BLaER1 (cell line): ENCODE data around the gene UBALD2.

Experiments used
- H3K27ac ChIP-seq: shearing (Covaris generic); formaldehyde crosslinking; 2 replicates; pipeline ENCODE4 v1.8.1; 2022
- H3K27me3 ChIP-seq: shearing (Covaris generic); formaldehyde crosslinking; 2 replicates; pipeline ENCODE4 v1.8.1; 2022
- H3K36me3 ChIP-seq: shearing (Covaris generic); formaldehyde crosslinking; 2 replicates; pipeline ENCODE4 v1.8.1; 2022
- H3K4me1 ChIP-seq: shearing (Covaris generic); formaldehyde crosslinking; 2 replicates; pipeline ENCODE4 v1.8.1; 2022
- H3K4me2 ChIP-seq: shearing (Covaris generic); formaldehyde crosslinking; 2 replicates; pipeline ENCODE4 v1.8.1; 2022
- H3K4me3 ChIP-seq: shearing (Covaris generic); formaldehyde crosslinking; 2 replicates; pipeline ENCODE4 v1.8.1; 2022
- H3K9ac ChIP-seq: shearing (Covaris generic); formaldehyde crosslinking; 2 replicates; pipeline ENCODE4 v1.8.1; 2022
- H3K9me3 ChIP-seq: shearing (Covaris generic); formaldehyde crosslinking; 2 replicates; pipeline ENCODE4 v1.8.1; 2022
- H4K20me1 ChIP-seq: shearing (Covaris generic); formaldehyde crosslinking; 2 replicates; pipeline ENCODE4 v1.8.1; 2022
- Cebpa-rat ChIP-seq: shearing (Covaris generic); IDR thresholded peaks from 2 replicates; pipeline ENCODE4 v1.8.1; 2022

UBALD2 gene

DNA sequence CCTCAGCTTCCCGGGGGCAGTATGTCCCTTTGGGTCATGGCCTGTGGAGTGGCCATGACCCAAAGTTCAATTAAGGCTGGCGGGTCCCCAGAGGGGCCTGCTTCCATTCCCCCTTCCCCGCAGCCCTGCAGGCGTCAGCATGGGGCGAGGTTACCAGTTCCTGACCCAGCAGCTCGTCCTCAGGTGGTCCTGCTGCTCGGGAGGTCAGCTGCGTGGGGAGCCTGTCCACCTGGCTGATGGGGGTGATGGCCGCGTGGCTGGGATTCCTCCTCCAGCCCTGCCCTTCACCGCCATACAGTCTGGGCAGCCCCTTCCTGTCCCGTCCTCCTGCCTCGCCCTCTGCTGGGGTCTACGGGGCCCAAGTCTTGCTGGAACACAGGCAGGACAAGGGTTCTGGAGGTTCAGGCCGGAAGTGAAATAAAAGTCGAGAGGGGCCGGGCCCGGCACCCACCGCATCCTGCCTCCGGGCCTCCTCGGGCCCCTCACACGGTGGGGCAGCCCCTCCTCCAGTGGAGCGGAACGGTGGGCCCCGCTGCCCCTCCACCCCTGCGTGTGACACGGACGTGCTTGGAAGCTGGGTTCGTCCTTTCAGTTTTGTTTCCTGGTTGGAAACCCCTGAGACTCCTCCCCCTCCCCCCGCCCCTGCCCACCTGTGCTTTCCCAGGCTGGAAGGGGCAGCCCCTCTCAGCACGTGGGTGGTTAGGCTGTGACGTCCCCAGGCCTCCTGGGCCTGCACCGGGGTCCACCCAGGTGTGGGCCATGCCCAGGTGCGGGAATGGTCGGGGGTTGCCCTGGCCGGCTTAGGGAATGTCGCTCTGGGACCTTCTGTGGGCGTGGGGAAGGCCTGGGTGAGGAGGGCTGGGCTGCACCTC, 6.8 kb downstream of the UBALD2 start:
- peaks cover 44% of the 10 kb centered on the region for H4K20me1 ChIP-seq
- H3K4me1 ChIP-seq: peaks cover 95% of the 10 kb centered on the region
- peak overlapping the region; percentile 98 for H3K4me2 ChIP-seq
- TF ChIP-seq Cebpa-rat: no peak
- peak overlapping the region; percentile 73 for H3K9ac ChIP-seq
- H3K27ac ChIP-seq: peak overlapping the region; percentile 89
- peak overlapping the region; percentile 62 for H3K4me3 ChIP-seq
- peaks cover 24% of the 10 kb centered on the region for H3K36me3 ChIP-seq
- no peaks in the 10 kb centered on the region for H3K9me3 ChIP-seq
- no peaks in the 10 kb centered on the region for H3K27me3 ChIP-seq

DNA sequence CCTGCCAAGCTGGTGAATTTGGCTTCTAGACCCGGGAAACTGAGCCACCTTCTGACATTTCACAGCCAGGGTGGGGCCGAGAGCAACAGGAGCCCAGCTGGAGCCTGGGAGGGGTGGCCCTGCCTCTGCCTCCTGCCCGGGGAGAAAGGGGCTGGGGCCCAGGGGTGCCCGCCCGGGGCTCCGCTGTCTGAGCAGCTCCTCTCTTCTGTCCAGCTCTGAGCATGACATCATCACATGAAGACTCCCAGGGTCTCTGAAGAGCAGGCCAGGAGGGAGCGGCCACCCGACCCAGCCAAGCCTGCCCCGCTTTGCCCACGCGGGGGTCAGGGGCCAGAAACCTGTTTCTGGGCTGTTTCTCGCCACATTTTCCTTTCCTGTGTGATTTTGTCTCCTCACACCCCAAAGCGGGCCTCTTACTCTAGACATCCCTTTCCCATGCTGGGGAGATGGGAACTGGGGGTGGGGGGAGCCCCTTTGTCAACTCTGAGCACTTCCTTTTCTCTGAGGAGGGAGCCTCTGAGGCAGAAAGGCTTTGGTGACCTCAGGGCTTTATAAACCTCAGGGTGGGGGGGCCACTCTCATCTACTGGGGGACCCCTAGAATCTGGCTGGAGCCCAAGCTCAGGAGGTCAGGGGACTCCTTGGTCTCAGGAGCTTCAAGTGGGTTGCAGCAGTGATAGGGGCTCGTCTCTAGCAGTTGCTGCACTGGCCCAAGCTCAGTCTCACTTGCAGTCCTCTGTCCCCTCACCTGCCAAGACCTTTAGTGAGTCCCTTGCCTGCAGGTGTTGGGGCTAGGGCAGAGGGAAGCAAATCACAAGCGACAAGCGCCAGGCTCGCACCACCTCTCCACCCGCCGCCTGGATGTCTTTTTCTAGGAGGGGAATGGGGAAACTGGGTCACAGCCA, 7.6 kb downstream of the UBALD2 start:
- H3K36me3 ChIP-seq: peaks cover 24% of the 10 kb centered on the region
- H3K4me2 ChIP-seq: peak overlapping the region; percentile 98
- no peak for TF ChIP-seq Cebpa-rat
- peak overlapping the region; percentile 62 for H3K4me3 ChIP-seq
- H4K20me1 ChIP-seq: peaks cover 44% of the 10 kb centered on the region
- H3K9me3 ChIP-seq: no peaks in the 10 kb centered on the region
- peak overlapping the region; percentile 73 for H3K9ac ChIP-seq
- peaks cover 87% of the 10 kb centered on the region for H3K4me1 ChIP-seq
- H3K27me3 ChIP-seq: no peaks in the 10 kb centered on the region
- peak overlapping the region; percentile 89 for H3K27ac ChIP-seq

DNA sequence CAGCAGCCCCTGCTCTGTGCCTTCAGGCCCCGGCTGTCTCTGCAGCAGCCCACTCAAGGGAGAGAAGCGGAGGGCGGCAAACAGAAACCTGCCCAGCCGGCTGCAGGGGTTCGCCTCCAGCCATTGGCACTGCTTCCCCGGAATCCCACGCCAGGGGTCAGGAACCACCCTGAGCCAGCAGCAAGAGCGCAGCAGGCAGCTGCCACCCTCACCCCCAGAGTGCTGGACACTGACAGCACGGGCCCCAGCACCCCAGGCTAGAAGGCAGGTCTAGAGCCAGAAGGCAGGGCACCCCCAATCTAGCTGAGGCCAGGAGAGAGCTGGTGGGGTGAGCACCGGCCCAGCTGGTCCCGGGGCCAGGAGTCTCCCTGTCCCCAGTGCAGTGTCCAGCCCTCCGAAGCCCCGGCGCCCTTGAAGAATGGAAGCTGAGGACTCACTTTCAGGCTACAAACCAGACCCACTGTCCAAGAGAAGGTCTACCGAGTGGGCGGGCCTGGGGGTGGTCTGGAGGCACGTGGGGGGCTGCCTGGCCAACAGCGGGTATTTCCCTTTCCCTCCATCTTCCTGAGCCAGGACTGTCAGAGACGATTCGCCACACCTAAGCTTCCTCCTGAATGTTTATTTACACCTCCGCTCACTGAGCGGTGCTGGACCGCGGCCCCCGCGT, 8.4 kb downstream of the UBALD2 start:
- no peaks in the 10 kb centered on the region for H3K9me3 ChIP-seq
- H3K27me3 ChIP-seq: no peaks in the 10 kb centered on the region
- peaks cover 81% of the 10 kb centered on the region for H3K4me1 ChIP-seq
- H3K27ac ChIP-seq: peak overlapping the region; percentile 89
- H3K36me3 ChIP-seq: peaks cover 24% of the 10 kb centered on the region
- H3K4me2 ChIP-seq: peak overlapping the region; percentile 98; the same call in 1 of the 2 replicates
- TF ChIP-seq Cebpa-rat: no peak
- peaks cover 41% of the 10 kb centered on the region for H4K20me1 ChIP-seq
- H3K9ac ChIP-seq: 0 out of 2 replicates have a peak overlapping the region, but pooled peaks have one; percentile 73
- no peak overlapping the region for H3K4me3 ChIP-seq

DNA sequence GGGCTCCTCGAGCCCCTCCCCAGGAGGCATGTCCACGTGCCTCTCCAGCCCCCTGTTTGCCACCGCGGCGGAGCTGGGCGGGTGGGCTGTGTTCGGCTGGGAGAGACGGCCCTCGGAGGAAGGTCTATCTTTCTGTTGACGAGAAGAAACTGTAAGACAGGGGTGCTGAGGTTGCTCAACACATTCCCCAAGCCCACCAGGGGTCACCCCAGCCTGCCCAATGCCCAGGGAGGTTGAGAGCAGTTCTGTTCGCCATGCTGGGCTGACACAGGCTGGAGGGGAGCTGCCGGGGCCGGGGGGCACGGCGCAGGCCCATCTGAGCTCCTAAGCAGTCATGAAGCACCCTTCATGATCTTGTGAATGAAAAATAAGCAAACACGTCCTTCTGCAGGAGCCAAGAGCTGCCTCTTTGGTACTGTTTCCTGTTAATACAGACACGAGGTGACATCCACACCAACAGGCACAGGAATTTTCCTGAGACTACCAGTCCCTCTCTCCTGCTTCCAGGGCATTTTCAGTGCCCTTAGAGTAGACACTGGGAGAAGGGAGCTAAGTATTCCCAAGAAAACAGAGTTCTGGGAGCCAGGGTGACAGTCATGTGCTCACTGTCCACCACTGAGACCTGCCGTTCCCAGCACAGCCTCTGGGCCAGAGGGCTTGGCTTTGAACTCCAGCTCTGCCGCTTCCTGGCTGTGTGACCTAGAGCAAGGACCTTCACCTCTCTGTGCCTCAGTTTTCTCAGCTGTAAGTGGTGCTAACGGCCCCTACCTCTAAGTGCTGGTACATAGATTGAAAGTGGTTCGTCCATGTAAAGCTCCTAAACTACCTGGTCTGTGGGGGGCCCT, 9.2 kb downstream of the UBALD2 start:
- H3K4me1 ChIP-seq: peaks cover 73% of the 10 kb centered on the region
- H3K4me2 ChIP-seq: no peak overlapping the region
- H3K36me3 ChIP-seq: peaks cover 18% of the 10 kb centered on the region
- H3K27me3 ChIP-seq: no peaks in the 10 kb centered on the region
- peaks cover 34% of the 10 kb centered on the region for H4K20me1 ChIP-seq
- no peaks in the 10 kb centered on the region for H3K9me3 ChIP-seq
- H3K9ac ChIP-seq: no peak overlapping the region
- no peak for TF ChIP-seq Cebpa-rat
- no peak overlapping the region for H3K4me3 ChIP-seq
- peak overlapping the region; percentile 65 for H3K27ac ChIP-seq

DNA sequence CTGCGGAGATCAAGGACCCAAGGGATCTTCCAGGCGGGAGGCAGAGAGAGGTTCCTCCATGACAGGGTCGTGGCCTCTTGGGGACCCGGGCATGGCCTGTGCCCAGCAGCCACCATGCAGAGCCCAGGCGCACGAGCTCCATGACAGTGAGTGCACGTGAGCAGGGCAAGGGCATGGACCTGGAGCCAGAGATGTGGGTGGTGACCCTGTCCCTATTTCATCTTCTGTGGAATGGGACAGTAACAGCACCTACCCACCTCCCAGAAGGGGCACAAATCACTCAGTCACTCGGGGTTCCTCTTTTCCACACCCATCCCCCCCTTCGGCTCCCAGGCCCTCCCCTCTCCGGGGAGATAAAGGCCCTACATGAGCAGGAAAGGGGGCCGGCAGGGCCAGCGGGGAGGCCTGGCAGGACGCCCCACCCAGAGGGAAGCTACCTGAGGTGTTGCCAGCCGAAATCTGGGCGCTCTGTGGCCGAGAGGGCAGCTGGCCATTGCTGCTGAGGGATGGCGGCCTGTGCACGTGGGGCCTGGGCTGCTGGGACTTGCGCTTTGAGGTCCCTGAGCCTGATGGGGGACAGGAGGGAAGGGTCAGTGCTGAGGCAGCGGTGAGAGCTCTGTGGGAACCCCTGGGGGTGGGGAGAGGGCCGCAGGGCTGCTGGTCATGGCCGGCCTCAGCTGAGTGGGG, 10.4 kb downstream of the UBALD2 start:
- peaks cover 62% of the 10 kb centered on the region for H3K4me1 ChIP-seq
- peaks cover 10% of the 10 kb centered on the region; the same call in 1 of the 2 replicates for H3K36me3 ChIP-seq

DNA sequence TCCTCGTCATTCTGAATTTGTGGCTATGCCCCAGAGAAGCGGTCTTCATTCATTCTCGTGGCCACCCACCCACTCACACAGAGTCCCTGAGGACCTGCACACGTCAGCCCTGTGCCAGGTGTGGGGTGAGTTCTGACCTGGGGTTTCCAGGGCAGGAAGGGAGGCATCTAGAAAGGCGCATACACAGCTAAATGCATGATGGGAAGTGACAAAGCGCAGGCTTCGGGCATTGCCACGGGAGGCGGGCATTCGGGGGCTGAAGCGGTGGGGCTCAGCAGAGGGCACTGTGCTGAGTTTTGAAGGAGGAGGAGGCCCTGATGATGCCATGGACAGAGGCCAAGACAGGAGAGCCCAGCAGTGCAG, 10.9 kb downstream of the UBALD2 start:
- H3K4me2 ChIP-seq: peak overlapping the region; percentile 6; the same call in 1 of the 2 replicates
- H3K27ac ChIP-seq: no peak overlapping the region
- H3K9ac ChIP-seq: no peak overlapping the region
- H3K27me3 ChIP-seq: no peaks in the 10 kb centered on the region
- peaks cover 56% of the 10 kb centered on the region for H3K4me1 ChIP-seq
- no peak for TF ChIP-seq Cebpa-rat
- no peaks in the 10 kb centered on the region for H3K9me3 ChIP-seq
- H3K36me3 ChIP-seq: peaks cover 4% of the 10 kb centered on the region; the same call in 1 of the 2 replicates
- H3K4me3 ChIP-seq: no peak overlapping the region
- peaks cover 20% of the 10 kb centered on the region for H4K20me1 ChIP-seq

More for the DNA sequence above, 10.4 kb downstream of the UBALD2 start:
- Histone ChIP-seq H3K27me3 (no peaks in the 10 kb centered on the region), H4K20me1 (peaks cover 26% of the 10 kb centered on the region), H3K27ac (no peak overlapping the region), H3K4me3 (no peak overlapping the region), H3K4me2 (peak overlapping the region; percentile 6; the same call in 1 of the 2 replicates), H3K9me3 (no peaks in the 10 kb centered on the region), H3K9ac (no peak overlapping the region)
- TF ChIP-seq Cebpa-rat: no peak

DNA sequence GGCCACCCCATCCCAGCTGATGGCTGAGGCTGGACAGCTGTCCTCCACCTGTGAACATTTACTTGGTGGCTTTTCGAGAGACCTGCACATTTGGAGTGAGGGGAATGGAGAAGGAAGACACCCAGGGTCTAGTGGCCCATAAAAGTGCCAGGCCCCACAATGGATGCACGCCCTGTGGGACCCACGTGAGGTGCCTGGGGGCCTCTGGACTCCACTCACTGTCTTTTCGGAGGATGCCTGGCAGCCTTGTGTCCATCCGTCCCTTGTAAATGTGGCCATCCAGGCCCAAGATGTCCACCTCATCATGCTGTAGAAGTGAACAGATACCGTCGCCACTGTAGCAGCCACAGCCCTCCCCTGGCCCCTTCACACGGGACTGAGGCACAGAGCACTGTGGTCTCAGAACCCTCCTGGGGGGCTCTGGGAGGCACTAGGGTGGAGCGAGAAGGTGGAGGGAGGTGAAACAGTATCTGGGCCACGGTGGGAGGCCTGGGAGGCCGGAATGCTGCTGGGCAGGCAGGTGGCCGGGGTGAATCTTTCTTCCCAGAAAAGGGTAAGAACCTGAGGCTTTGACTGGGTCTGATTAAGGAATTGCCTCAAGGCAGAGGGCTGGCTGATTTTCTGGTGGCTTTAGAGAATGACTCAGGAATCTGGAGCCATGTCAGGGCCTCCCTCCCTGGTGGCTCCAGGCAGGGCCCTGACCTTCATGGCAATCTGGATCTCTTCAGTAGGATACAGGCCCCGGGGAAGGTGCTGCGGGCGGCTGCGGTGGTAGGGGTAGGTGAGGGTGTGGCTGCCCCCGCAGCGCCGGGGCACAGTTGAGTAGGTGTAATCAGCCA, 11.5 kb downstream of the UBALD2 start:
- no peaks in the 10 kb centered on the region for H3K9me3 ChIP-seq
- TF ChIP-seq Cebpa-rat: no peak
- no peaks in the 10 kb centered on the region for H3K27me3 ChIP-seq
- H3K4me1 ChIP-seq: peaks cover 50% of the 10 kb centered on the region
- peaks cover 14% of the 10 kb centered on the region for H4K20me1 ChIP-seq
- 0 out of 2 replicates have a peak overlapping the region, but pooled peaks have one; percentile 6 for H3K4me2 ChIP-seq
- H3K27ac ChIP-seq: peak overlapping the region; percentile 35; the same call in 1 of the 2 replicates
- no peak overlapping the region for H3K4me3 ChIP-seq
- H3K9ac ChIP-seq: no peak overlapping the region
- H3K36me3 ChIP-seq: no peaks in the 10 kb centered on the region; the same call in 1 of the 2 replicates
